Measurements from ENCODE around the gene TINAGL1.
A peak's percentile ranks its signal among the peaks of the same experiment; 100 is the strongest.

Gene TINAGL1

DNA sequence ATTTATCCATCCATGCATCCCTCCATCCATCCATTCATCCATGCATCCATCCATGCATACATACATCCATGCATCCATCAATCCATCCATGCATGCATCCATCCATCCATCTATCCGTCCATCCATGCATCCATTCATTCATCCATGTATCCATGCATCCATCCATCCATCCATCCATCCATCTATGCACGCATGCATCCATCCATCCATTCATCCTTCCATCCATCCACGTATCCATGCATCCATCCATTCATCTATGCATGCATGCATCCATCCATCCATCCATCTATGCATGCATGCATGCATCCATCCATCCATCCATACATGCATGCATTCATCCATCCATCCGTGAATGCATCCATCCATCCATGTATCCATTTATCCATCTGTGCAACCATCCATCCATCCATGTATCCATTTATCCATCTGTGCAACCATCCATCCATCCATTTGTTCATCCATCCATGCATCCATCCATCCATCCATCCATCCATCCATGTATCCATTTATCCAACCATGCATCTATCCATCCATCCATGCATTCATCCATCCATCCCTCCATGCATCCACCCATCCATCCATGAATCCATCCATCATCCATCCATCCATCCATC is 30.3 kb upstream of the TINAGL1 start:
- no peak for TF ChIP-seq ZFX (IDR thresholded peaks at IDR 0.05)
- TF ChIP-seq, protein P1, sequence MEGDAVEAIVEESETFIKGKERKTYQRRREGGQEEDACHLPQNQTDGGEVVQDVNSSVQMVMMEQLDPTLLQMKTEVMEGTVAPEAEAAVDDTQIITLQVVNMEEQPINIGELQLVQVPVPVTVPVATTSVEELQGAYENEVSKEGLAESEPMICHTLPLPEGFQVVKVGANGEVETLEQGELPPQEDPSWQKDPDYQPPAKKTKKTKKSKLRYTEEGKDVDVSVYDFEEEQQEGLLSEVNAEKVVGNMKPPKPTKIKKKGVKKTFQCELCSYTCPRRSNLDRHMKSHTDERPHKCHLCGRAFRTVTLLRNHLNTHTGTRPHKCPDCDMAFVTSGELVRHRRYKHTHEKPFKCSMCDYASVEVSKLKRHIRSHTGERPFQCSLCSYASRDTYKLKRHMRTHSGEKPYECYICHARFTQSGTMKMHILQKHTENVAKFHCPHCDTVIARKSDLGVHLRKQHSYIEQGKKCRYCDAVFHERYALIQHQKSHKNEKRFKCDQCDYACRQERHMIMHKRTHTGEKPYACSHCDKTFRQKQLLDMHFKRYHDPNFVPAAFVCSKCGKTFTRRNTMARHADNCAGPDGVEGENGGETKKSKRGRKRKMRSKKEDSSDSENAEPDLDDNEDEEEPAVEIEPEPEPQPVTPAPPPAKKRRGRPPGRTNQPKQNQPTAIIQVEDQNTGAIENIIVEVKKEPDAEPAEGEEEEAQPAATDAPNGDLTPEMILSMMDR (conservative IDR thresholded peaks at IDR 0.05): no peak
- no peak overlapping the region for H3K27ac ChIP-seq

DNA sequence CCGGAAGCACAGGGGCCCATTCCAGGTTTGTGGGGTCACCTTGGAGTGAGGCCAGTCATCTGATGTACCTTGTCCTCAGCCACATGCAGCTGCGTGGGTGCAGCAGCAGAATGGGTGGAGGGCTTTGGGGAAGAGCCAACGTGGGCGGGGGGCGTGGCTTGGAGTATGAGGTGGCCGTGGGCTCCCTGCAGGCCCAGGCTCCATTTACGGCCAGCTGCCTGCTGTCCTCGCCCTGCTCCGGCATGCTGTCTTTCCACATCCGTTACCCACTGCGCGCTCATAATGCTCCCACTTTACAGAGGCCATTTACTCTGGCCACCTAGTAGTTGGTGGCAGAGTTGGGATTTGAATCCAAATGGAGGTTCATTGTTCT is 27.8 kb upstream of the TINAGL1 start:
- no peak overlapping the region for H3K27ac ChIP-seq
- no peak for TF ChIP-seq ZFX (IDR thresholded peaks at IDR 0.05)
- TF ChIP-seq, protein P1 (conservative IDR thresholded peaks at IDR 0.05): no peak

- H3K27ac ChIP-seq: no peak overlapping the region
- no peak for TF ChIP-seq ZFX (IDR thresholded peaks at IDR 0.05)
- TF ChIP-seq, protein P1 (conservative IDR thresholded peaks at IDR 0.05): peak; percentile 94
Measured at GRCh38 chr1:31548907-31549808, 27.2 kb upstream of the TINAGL1 start.

GRCh38 chr1:31549809-31550620 is 26.3 kb upstream of the TINAGL1 start:
- no peak for TF ChIP-seq ZFX (IDR thresholded peaks at IDR 0.05)
- TF ChIP-seq, protein P1 (conservative IDR thresholded peaks at IDR 0.05): no peak
- H3K27ac ChIP-seq: no peak overlapping the region

DNA sequence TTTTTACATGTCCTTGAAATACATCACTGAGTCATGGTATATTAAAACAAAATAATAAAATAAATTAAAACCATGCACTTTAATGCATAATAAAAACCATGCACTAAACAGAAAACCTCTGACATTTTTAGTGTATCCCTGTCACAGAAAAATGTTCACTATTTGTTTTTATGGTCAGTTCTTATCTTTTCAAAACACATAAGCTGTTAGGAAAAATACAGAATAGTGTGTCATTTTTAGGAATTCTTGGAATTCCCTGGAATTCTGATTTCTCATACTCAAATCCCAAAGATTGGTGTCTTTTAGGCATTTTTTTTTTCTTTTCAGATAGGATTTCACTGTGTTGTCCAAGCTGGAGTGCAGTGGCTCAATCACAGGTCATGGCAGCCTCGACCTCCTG is 25.1 kb upstream of the TINAGL1 start:
- TF ChIP-seq, protein P1 (conservative IDR thresholded peaks at IDR 0.05): no peak
- TF ChIP-seq ZFX (IDR thresholded peaks at IDR 0.05): no peak
- H3K27ac ChIP-seq: no peak overlapping the region

DNA sequence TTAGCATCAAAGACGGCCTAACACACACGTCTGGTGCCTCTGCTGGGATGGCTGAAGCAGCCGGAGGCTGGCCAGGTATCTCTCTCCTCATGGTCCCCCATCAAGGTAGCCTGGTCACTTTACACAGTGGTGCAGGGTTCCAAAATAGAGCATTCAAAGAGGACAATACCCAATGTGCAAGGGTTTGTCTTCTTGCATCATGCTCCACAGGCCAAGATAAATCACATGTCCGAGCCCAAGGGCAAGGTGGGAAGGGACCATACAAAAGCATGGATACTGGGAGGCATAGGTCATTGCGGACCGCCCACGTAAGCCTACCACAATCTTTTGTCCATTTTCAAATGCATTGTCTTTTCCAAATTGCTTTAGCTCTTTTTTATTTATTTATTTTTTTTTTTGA is 23.8 kb upstream of the TINAGL1 start:
- TF ChIP-seq, protein P1 (conservative IDR thresholded peaks at IDR 0.05): no peak
- TF ChIP-seq ZFX (IDR thresholded peaks at IDR 0.05): no peak
- no peak overlapping the region for H3K27ac ChIP-seq

All from C4-2B (cell line).